GM12875 (cell line): ENCODE results near the gene PTGFR.

Experiments
- H3K4me3 ChIP-seq: one replicate; pipeline ENCODE4 v1.5.1; 2011; ENCODE audit warnings: low read depth, low read length, control low read depth
- CTCF ChIP-seq: IDR thresholded peaks from 2 replicates; pipeline ENCODE4 v1.5.1; 2011; ENCODE audit warnings: low read depth, mild to moderate bottlenecking, control low read depth, inconsistent platforms, low read length, moderate library complexity, borderline replicate concordance; ENCODE audit not compliant: insufficient read depth

Gene PTGFR

DNA sequence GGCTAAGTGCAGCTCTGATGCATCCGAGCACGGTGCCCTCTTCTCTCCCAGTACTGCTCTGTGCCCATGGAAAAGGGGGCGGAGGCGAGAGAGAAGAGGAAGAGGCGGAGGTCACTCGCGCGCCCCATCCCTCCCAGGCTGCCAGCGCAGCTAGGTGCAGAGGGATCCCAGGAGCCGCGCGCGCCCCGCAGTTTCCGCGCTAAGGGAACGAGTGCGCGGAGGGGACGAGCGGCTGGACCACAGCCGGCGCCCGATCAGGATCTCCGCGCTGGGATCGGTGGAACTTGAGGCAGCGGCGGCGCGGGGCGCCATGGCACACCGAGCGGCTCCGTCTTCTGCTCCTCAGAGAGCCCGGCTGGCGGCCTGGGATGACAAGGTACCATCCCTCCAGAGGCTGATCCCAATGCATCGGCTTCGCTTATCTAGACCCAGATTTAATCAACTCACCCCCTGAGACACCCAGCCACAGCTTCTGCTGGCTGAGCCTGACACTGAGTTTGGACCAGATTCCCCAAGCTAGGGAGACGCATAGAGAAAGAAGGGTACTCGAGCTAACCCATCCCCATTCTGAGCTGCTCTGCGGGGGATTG, at the start of gene PTGFR:
Gene PTGFR, plus strand, starts transcription at position 114 of the 590 bp plus-strand sequence. CDS start 1,770 bp downstream, outside the sequence.
- no peak for TF ChIP-seq CTCF
- H3K4me3 ChIP-seq = no peak within 1 kb of the TSS

DNA sequence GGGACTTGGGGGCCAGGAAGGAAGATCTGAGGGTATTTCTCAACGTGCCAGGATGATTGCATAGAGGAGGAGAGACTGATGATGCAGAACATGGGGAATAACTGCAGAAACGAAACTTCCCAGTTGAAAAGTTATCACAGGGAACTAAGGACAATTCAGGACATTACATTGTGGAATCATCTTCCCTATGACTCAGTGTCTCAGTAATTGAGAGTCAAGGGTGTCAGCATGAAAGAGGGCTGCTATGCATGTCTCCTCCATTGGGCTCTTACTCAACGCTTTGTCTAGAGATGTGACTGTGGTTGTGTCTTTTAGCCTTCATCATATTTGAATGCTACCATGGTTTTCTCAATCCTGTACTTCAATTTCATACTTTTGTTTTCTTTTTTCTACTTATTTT, 48.9 kb upstream of the PTGFR start:
- H3K4me3 ChIP-seq = no peak overlapping the region
- no peak for TF ChIP-seq CTCF

DNA sequence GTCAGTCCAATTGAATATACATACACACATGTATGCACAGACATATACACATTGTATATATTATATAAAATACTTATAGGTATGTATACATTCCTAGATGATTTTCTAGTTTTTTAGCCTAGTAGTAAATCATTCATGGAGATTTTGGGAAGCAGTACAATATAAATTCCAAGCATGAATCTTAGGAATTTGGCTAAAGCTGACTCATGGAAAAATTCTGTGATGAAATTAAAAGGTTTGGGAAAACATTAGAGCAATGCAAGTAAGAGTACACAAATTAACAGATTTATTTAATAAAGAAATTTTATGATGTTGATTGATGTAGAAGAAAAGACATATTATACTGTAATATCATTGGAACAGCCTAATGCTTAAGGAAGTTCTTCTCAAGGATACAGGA, 43.7 kb upstream of the PTGFR start:
- H3K4me3 ChIP-seq = no peak overlapping the region
- TF ChIP-seq CTCF = no peak

DNA sequence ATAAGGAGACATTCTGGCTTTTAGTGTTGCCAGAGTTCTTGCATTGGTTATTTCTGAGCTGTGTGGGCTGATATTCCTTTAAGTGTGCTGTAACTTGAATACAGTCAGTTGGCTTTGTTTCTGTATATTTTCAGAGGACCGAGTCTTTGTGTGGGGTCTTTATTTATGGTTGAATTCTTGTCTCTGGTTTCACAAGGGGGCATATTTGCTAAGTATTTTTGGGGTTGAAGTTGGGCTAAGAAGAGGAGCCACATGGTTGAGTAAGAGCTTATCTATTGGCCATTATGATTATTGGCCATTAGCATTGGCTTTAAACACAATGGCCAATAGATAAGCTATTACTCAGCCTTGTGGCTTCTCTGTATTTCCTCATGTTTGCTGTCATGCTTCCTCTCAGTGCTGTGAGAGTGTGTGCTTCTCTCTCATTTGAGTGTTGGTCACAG, 26.3 kb upstream of the PTGFR start:
- TF ChIP-seq CTCF = no peak
- H3K4me3 ChIP-seq = no peak overlapping the region

DNA sequence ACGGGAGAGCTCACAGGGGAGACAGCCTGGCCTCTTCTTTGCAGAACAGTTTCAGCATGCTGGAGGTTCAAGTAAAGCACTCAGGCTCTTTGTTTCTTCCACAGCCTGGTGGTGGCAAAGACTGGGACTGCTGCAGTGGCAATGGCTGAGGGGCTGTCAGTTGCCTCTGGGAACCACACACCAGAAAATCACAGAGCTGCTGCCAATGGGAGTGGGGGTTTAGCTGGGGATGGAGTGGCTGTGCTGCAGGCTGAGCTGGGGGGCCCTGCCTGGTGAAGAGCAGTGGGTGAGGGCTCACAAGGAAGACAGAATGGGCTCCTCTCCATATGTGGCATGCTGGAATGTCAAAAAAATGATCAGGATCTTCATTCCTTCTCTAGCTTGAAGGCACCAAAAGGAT, 25.6 kb upstream of the PTGFR start:
- no peak for TF ChIP-seq CTCF
- no peak overlapping the region for H3K4me3 ChIP-seq

- TF ChIP-seq CTCF = no peak
Measured at GRCh38 chr1:78468521-78468920, 22.3 kb upstream of the PTGFR start.

DNA sequence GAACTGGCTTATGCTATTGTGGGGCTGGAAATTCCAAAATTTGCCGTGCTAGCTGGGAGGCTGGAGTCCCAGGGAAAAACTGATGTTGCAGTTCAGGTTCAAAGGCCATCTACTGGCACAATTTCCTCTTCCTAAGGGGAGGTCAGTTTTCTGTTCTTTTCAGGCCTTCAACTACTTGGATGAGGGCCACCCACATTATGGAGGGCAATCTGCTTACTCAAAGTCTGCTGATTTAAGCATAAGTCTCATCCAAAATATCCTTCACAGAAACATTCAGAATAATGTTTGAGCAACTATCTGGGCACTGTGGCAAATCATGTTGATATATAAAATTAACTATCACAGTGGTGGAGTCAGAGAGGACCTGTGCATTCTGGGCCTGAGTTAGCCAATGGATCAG, 21.2 kb upstream of the PTGFR start:
- no peak overlapping the region for H3K4me3 ChIP-seq
- TF ChIP-seq CTCF = no peak

More at GRCh38 chr1:78468521-78468920, 22.3 kb upstream of the PTGFR start:
- no peak overlapping the region for H3K4me3 ChIP-seq
